Prostate gland (tissue), 2 donors: ENCODE measurements around the gene C1orf167. TPM values are rescaled to one million over a fixed set of nuclear protein-coding genes. Genes with fewer than 3 reads are reported as not detected.

Source experiments
- DNase-seq: peaks from one replicate; pipeline ENCODE4 v3.0.0-alpha.2; 2019; ENCODE audit warnings: low spot score
- H3K27ac ChIP-seq, 2 donors: fragments of 200-600 bp; sonication (generic); 2 replicates each; pipeline ENCODE4 v1.5.1; 2017 to 2019
- H3K27me3 ChIP-seq: fragments of 200-600 bp; sonication (generic); replicated peaks from 2 replicates; pipeline ENCODE4 v1.5.1; 2019; ENCODE audit not compliant: insufficient read depth
- H3K36me3 ChIP-seq, 2 donors: fragments of 200-600 bp; sonication (generic); 1 replicate in 1 of 2; 2 replicates in 1 of 2; pipeline versions ENCODE4 v1.5.1 to v1.8.1; 2017 to 2019
- H3K4me1 ChIP-seq: fragments of 200-600 bp; sonication (generic); replicated peaks from 2 replicates; pipeline ENCODE4 v1.5.1; 2019
- H3K4me3 ChIP-seq, 2 donors: fragments of 200-600 bp; sonication (generic); 2 replicates each; pipeline ENCODE4 v1.5.1; 2017 to 2019
- H3K9me3 ChIP-seq: fragments of 200-600 bp; sonication (generic); 2 replicates; pipeline ENCODE4 v1.5.1; 2017
- CTCF ChIP-seq, 4 experiments: fragments of 200-600 bp in 2 of 4; fragments of 450-650 bp in 2 of 4; sonication (generic) in 2 of 4; IDR thresholded peaks; 1 replicate in 3 of 4; 2 replicates in 1 of 4; pipeline ENCODE4 v1.5.1; 2016 to 2019; ENCODE audit warnings: antibody characterized with exemption in 4 of 4, mild to moderate bottlenecking in 2 of 4, moderate library complexity in 2 of 4
- POLR2A ChIP-seq: fragments of 450-650 bp; IDR thresholded peaks from one replicate; pipeline ENCODE4 v1.6.1; 2016; ENCODE audit warnings: antibody characterized with exemption, mild to moderate bottlenecking
- POLR2AphosphoS5 ChIP-seq: sonication (generic); formaldehyde crosslinking; IDR thresholded peaks from one replicate; pipeline ENCODE4 v1.6.1; 2017; ENCODE audit warnings: antibody characterized with exemption
- WGBS: methylation state at CpG from one replicate; pipeline ENCODE4 v1.1.5; 2018; 5-methylcytosine and 5-hydroxymethylcytosine counted together
- intact Hi-C: fragments of 100-400 bp; cut with DNase I; formaldehyde crosslinking; loops from one replicate; pipeline ENCODE4 v1.14.2; 2022
- total RNA-seq, 2 donors: library from RNA; depleted of rRNA; stranded (reverse); fragments of >200 nt; gene quantifications; one replicate each; pipeline ENCODE4 v1.1.0, GENCODE V29; 2016

The C1orf167 gene
- total RNA-seq, 2 donors from 2014 or later = 10.0 TPM; not detected in 1

DNA sequence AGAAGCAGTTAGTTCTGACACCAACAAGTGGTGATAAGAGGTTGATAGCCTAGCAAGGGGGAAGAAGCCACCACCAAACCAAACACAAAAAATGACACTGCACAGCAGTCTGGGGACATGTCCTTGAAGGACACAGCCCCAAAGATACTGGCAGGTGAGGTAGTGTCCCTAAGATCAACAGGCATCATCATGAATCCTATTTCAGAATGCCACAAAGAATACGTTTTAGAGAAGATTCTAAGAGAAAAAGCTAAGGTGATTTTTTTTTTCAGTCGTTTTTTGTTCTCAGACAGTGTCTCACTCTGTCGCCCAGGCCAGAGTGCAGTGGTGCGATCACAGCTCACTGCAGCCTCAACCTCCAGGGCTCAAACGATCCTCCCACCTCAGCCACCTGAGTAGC is 24.2 kb downstream of the C1orf167 start:
- no peak overlapping the region for H3K4me3 ChIP-seq
- 53% methylated on average over 5 of the region's 5 CpGs for WGBS
- no peak overlapping the region for H3K27ac ChIP-seq
- intact Hi-C loops = loop anchor here (5.0 kb wide), 1 partner anchor 49 kb away; the partner anchor contains the start of gene AGTRAP
- H3K9me3 ChIP-seq = no peaks in the 10 kb centered on the region
- no peak for DNase-seq
- H3K4me1 ChIP-seq = peaks cover 8% of the 10 kb centered on the region
- no peaks in the 10 kb centered on the region for H3K36me3 ChIP-seq
- TF ChIP-seq POLR2A (no peak), CTCF (IDR thresholded peaks at IDR 0.05) (no peak), POLR2AphosphoS5 (no peak)
- H3K27me3 ChIP-seq = no peaks in the 10 kb centered on the region

- WGBS = 23% methylated on average over 14 of the region's 16 CpGs
- intact Hi-C loops = loop anchor here (5.0 kb wide), 1 partner anchor 50 kb away; the partner anchor contains the start of gene AGTRAP
- Histone ChIP-seq H3K4me3 (no peak overlapping the region), H3K4me1 (peaks cover 8% of the 10 kb centered on the region), H3K27ac (peak overlapping the region; percentile 84 to 86), H3K36me3 (no peaks in the 10 kb centered on the region), H3K9me3 (no peaks in the 10 kb centered on the region), H3K27me3 (no peaks in the 10 kb centered on the region)
- TF ChIP-seq POLR2AphosphoS5 = peak; percentile 69
- no peak for TF ChIP-seq CTCF (IDR thresholded peaks at IDR 0.05)
- TF ChIP-seq POLR2A = peak; percentile 28
- DNase-seq = no peak
Measured at GRCh38 chr1:11787251-11787803, 25.3 kb downstream of the C1orf167 start.

DNA sequence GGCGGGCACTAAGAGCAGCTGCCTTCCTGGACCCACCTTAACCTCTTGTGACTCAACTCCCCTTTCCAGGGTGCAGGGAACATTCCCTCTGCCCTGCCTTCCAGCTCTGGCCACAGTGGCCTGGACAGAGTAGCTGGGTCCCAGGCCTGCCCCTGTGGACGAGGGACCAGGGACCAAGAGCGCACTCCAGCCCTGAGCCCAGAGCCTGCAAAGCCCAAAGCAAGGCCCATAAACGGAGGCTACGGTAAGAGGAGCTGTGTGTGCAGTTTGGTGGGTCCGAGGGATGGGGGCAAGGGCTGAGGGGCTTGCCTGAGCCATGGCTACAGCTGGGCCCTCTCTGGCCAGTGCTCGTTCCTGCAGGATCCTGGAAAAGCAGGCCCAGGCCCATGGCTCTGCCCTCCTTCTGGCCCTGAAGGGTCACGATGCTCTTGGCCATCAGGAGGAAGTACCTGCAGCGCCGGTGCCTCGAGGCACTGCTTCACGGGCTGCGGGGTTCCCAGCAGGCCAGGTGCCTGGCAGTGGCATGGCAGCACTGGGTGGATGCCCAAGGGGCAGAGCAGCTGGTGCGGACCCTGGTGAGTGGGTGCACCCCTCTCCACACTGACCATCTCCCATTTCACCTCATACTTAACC is 25.9 kb downstream of the C1orf167 start:
- Histone ChIP-seq H3K4me1 (peaks cover 8% of the 10 kb centered on the region), H3K4me3 (no peak overlapping the region), H3K9me3 (no peaks in the 10 kb centered on the region), H3K27me3 (no peaks in the 10 kb centered on the region), H3K36me3 (no peaks in the 10 kb centered on the region), H3K27ac (peak overlapping the region; percentile 84 to 86)
- DNase-seq = no peak
- WGBS = 72% methylated on average over 11 of the region's 14 CpGs
- no peak for TF ChIP-seq POLR2A
- no peak for TF ChIP-seq POLR2AphosphoS5
- TF ChIP-seq CTCF (IDR thresholded peaks at IDR 0.05) = no peak
- intact Hi-C loops = loop anchor here (5.0 kb wide), 1 partner anchor 51 kb away; the partner anchor contains the start of gene AGTRAP

GRCh38 chr1:11788549-11789053 is 26.6 kb downstream of the C1orf167 start:
- Histone ChIP-seq H3K36me3 (no peaks in the 10 kb centered on the region), H3K27me3 (no peaks in the 10 kb centered on the region), H3K27ac (peak overlapping the region; percentile 84 to 86), H3K9me3 (no peaks in the 10 kb centered on the region), H3K4me3 (no peak overlapping the region), H3K4me1 (peaks cover 8% of the 10 kb centered on the region)
- 86% methylated on average over 14 of the region's 14 CpGs for WGBS
- intact Hi-C loops = loop anchor here (5.0 kb wide), 1 partner anchor 51 kb away; the partner anchor contains the start of gene AGTRAP
- no peak for DNase-seq
- no peak for TF ChIP-seq CTCF (IDR thresholded peaks at IDR 0.05)
- TF ChIP-seq POLR2A = no peak
- TF ChIP-seq POLR2AphosphoS5 = no peak
